ENCODE data around the gene TBC1D14.

GRCh38 chr4:7001271-7001670, 91.6 kb downstream of the TBC1D14 start:
- no peak for TF ChIP-seq POLR2AphosphoS5 (IDR thresholded peaks at IDR 0.05; ENCODE audit: low read depth, low read length)
- TF ChIP-seq CTCF (IDR thresholded peaks at IDR 0.05), result no peak
